ENCODE data around the gene DOCK1. TPM values are rescaled to one million over a fixed set of nuclear protein-coding genes. Genes with fewer than 3 reads are reported as not detected.

The DOCK1 gene
- total RNA-seq, 1 experiment from 2014 or later: 40.0 TPM

- no peak for TF ChIP-seq CTCF (IDR thresholded peaks at IDR 0.05; ENCODE audit: unreplicated experiment)
- no peak overlapping the region for H3K27ac Mint-ChIP-seq (ENCODE audit: low read depth, unreplicated experiment)
- no peak overlapping the region for H3K4me3 Mint-ChIP-seq (ENCODE audit: unreplicated experiment)
- H3K4me1 Mint-ChIP-seq (ENCODE audit: insufficient read depth, unreplicated experiment): no peaks in the 10 kb centered on the region
- DNase-seq (ENCODE audit: unreplicated experiment): no peak
- ChIA-PET CTCF (interaction anchor here (0.6 kb wide), 1 partner anchor 70 kb away, joined by 3 read pairs; no protein-coding TSS in a partner anchor), POLR2A (no interaction called here)
- intact Hi-C loops (cut with micrococcal nuclease): no loop called here
- no peaks in the 10 kb centered on the region for H3K27me3 Mint-ChIP-seq (ENCODE audit: insufficient read depth, unreplicated experiment)
- H3K36me3 Mint-ChIP-seq (ENCODE audit: insufficient read depth, unreplicated experiment): peaks cover 17% of the 10 kb centered on the region
- no TSS peak for BruUV-seq (replicated peaks)
- no peaks in the 10 kb centered on the region for H3K9me3 Mint-ChIP-seq (ENCODE audit: unreplicated experiment)
Measured at GRCh38 chr10:127343821-127344220, 438.6 kb downstream of the DOCK1 start.

GRCh38 chr10:127344346-127344745 lies 439.1 kb downstream of the DOCK1 start:
- H3K36me3 Mint-ChIP-seq (ENCODE audit: insufficient read depth, unreplicated experiment): peaks cover 16% of the 10 kb centered on the region
- no peak for DNase-seq (ENCODE audit: unreplicated experiment)
- H3K4me3 Mint-ChIP-seq (ENCODE audit: unreplicated experiment): no peak overlapping the region
- no peak for TF ChIP-seq CTCF (IDR thresholded peaks at IDR 0.05; ENCODE audit: unreplicated experiment)
- no TSS peak for BruUV-seq (replicated peaks)
- no peak overlapping the region for H3K27ac Mint-ChIP-seq (ENCODE audit: low read depth, unreplicated experiment)
- no peaks in the 10 kb centered on the region for H3K9me3 Mint-ChIP-seq (ENCODE audit: unreplicated experiment)
- no peaks in the 10 kb centered on the region for H3K4me1 Mint-ChIP-seq (ENCODE audit: insufficient read depth, unreplicated experiment)
- H3K27me3 Mint-ChIP-seq (ENCODE audit: insufficient read depth, unreplicated experiment): no peaks in the 10 kb centered on the region
- intact Hi-C loops (cut with micrococcal nuclease): no loop called here
- CTCF ChIA-PET: interaction anchor here (0.6 kb wide), 1 partner anchor 70 kb away, joined by 3 read pairs; no protein-coding TSS in a partner anchor
- POLR2A ChIA-PET: no interaction called here

- no peaks in the 10 kb centered on the region for H3K4me1 Mint-ChIP-seq (ENCODE audit: insufficient read depth, unreplicated experiment)
- CTCF ChIA-PET: no interaction called here
- BruUV-seq (replicated peaks): no TSS peak
- H3K27ac Mint-ChIP-seq (ENCODE audit: low read depth, unreplicated experiment): no peak overlapping the region
- POLR2A ChIA-PET: no interaction called here
- no peaks in the 10 kb centered on the region for H3K9me3 Mint-ChIP-seq (ENCODE audit: unreplicated experiment)
- intact Hi-C loops (cut with micrococcal nuclease): no loop called here
- TF ChIP-seq CTCF (IDR thresholded peaks at IDR 0.05; ENCODE audit: unreplicated experiment): no peak
- H3K4me3 Mint-ChIP-seq (ENCODE audit: unreplicated experiment): no peak overlapping the region
- DNase-seq (ENCODE audit: unreplicated experiment): no peak
- no peaks in the 10 kb centered on the region for H3K27me3 Mint-ChIP-seq (ENCODE audit: insufficient read depth, unreplicated experiment)
- H3K36me3 Mint-ChIP-seq (ENCODE audit: insufficient read depth, unreplicated experiment): peaks cover 13% of the 10 kb centered on the region
Measured at GRCh38 chr10:127345231-127345965, 440.2 kb downstream of the DOCK1 start.

- H3K27me3 Mint-ChIP-seq (ENCODE audit: insufficient read depth, unreplicated experiment): no peaks in the 10 kb centered on the region
- CTCF ChIA-PET: no interaction called here
- DNase-seq (ENCODE audit: unreplicated experiment): no peak
- intact Hi-C loops (cut with micrococcal nuclease): no loop called here
- H3K27ac Mint-ChIP-seq (ENCODE audit: low read depth, unreplicated experiment): no peak overlapping the region
- peaks cover 16% of the 10 kb centered on the region for H3K36me3 Mint-ChIP-seq (ENCODE audit: insufficient read depth, unreplicated experiment)
- H3K9me3 Mint-ChIP-seq (ENCODE audit: unreplicated experiment): no peaks in the 10 kb centered on the region
- no peak overlapping the region for H3K4me3 Mint-ChIP-seq (ENCODE audit: unreplicated experiment)
- TF ChIP-seq CTCF (IDR thresholded peaks at IDR 0.05; ENCODE audit: unreplicated experiment): no peak
- H3K4me1 Mint-ChIP-seq (ENCODE audit: insufficient read depth, unreplicated experiment): no peaks in the 10 kb centered on the region
- POLR2A ChIA-PET: no interaction called here
- BruUV-seq (replicated peaks): no TSS peak
Measured at GRCh38 chr10:127346604-127347003, 441.4 kb downstream of the DOCK1 start.
